Measurements from ENCODE around the gene WT1. TPM values are rescaled to one million over a fixed set of nuclear protein-coding genes. Genes with fewer than 3 reads are reported as not detected.

The WT1 gene
- polyA plus RNA-seq, 1 donor from 2014 or later: not detected

DNA sequence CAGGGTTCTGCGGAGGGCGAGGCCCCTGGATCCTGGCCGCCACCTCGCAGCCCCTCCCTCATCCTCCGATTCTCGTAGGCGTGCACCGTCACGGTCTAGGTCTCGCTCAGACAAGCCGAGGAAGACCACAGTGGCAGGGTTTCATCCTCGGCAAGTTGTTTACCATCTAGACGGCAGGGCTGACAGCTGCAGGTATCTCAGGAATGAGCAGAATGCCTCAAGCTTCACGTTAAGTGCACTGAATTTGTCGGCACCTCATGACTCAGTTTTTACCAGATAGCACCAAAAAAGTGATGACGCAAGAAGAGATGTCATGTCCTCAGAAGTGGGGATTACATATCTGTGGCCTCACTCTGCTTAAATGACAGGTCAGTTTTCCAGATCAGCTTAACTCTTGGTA, 35.1 kb downstream of the WT1 start:
- TF ChIP-seq, protein P1, sequence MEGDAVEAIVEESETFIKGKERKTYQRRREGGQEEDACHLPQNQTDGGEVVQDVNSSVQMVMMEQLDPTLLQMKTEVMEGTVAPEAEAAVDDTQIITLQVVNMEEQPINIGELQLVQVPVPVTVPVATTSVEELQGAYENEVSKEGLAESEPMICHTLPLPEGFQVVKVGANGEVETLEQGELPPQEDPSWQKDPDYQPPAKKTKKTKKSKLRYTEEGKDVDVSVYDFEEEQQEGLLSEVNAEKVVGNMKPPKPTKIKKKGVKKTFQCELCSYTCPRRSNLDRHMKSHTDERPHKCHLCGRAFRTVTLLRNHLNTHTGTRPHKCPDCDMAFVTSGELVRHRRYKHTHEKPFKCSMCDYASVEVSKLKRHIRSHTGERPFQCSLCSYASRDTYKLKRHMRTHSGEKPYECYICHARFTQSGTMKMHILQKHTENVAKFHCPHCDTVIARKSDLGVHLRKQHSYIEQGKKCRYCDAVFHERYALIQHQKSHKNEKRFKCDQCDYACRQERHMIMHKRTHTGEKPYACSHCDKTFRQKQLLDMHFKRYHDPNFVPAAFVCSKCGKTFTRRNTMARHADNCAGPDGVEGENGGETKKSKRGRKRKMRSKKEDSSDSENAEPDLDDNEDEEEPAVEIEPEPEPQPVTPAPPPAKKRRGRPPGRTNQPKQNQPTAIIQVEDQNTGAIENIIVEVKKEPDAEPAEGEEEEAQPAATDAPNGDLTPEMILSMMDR (IDR thresholded peaks at IDR 0.05; ENCODE audit: poor library complexity, severe bottlenecking): no peak
- TF ChIP-seq REST (IDR thresholded peaks at IDR 0.05; ENCODE audit: borderline replicate concordance) (no peak), MXI1 (conservative IDR thresholded peaks at IDR 0.05; ENCODE audit: poor library complexity, severe bottlenecking) (no peak), EP300 (conservative IDR thresholded peaks at IDR 0.05; ENCODE audit: poor library complexity, severe bottlenecking) (no peak), POLR2AphosphoS5 (IDR thresholded peaks at IDR 0.05) (no peak)
- Histone ChIP-seq H3K9me2 (ENCODE audit: insufficient read depth, low read length) (no peaks in the 10 kb centered on the region), H3K27ac (ENCODE audit: low read length) (no peak overlapping the region), H3K9me3 (ENCODE audit: low read length) (no peaks in the 10 kb centered on the region), H3K79me2 (replicated peaks; ENCODE audit: insufficient read depth, low read length) (no peaks in the 10 kb centered on the region), H4K20me1 (ENCODE audit: insufficient read depth) (no peaks in the 10 kb centered on the region), H3K4me2 (ENCODE audit: low read length) (no peak overlapping the region), H2AFZ (ENCODE audit: low read depth, low read length) (no peak overlapping the region), H3K9ac (ENCODE audit: low read length) (no peak overlapping the region), H3K36me3 (ENCODE audit: insufficient read depth, low read length) (no peaks in the 10 kb centered on the region), H3F3A (ENCODE audit: insufficient read depth, low read length, poor library complexity, severe bottlenecking) (no peaks in the 10 kb centered on the region), H3K4me3 (ENCODE audit: low read length) (no peak overlapping the region), H3K27me3 (ENCODE audit: insufficient read depth, low read depth, low read length) (no peaks in the 10 kb centered on the region)

- no peak overlapping the region for H2AFZ ChIP-seq (ENCODE audit: low read depth, low read length)
- no peaks in the 10 kb centered on the region for H3K36me3 ChIP-seq (ENCODE audit: insufficient read depth, low read length)
- no peak for TF ChIP-seq RAD21 (conservative IDR thresholded peaks at IDR 0.05)
- TF ChIP-seq EZH2 (IDR thresholded peaks at IDR 0.05; ENCODE audit: borderline replicate concordance, insufficient read depth, low read length, poor library complexity, severe bottlenecking): no peak
- no peak for TF ChIP-seq EP300 (conservative IDR thresholded peaks at IDR 0.05; ENCODE audit: poor library complexity, severe bottlenecking)
- TF ChIP-seq MXI1 (conservative IDR thresholded peaks at IDR 0.05; ENCODE audit: poor library complexity, severe bottlenecking): no peak
- TF ChIP-seq TAF1 (IDR thresholded peaks at IDR 0.05; ENCODE audit: low read depth): no peak
- TF ChIP-seq, protein P1 (IDR thresholded peaks at IDR 0.05; ENCODE audit: poor library complexity, severe bottlenecking): no peak
- no peak for TF ChIP-seq POLR2AphosphoS5 (IDR thresholded peaks at IDR 0.05)
- no peak for TF ChIP-seq REST (IDR thresholded peaks at IDR 0.05; ENCODE audit: borderline replicate concordance)
- no peak for TF ChIP-seq SMC3 (conservative IDR thresholded peaks at IDR 0.05; ENCODE audit: poor library complexity)
- no peaks in the 10 kb centered on the region for H3F3A ChIP-seq (ENCODE audit: insufficient read depth, low read length, poor library complexity, severe bottlenecking)
- no peaks in the 10 kb centered on the region for H3K27me3 ChIP-seq (ENCODE audit: insufficient read depth, low read depth, low read length)
- H3K9me3 ChIP-seq (ENCODE audit: low read length): no peaks in the 10 kb centered on the region
- H3K9ac ChIP-seq (ENCODE audit: low read length): no peak overlapping the region
- H3K79me2 ChIP-seq (replicated peaks; ENCODE audit: insufficient read depth, low read length): no peaks in the 10 kb centered on the region
- no peak overlapping the region for H3K4me2 ChIP-seq (ENCODE audit: low read length)
- H3K4me3 ChIP-seq (ENCODE audit: low read length): no peak overlapping the region
- H3K27ac ChIP-seq (ENCODE audit: low read length): no peak overlapping the region
- H3K9me2 ChIP-seq (ENCODE audit: insufficient read depth, low read length): no peaks in the 10 kb centered on the region
- H4K20me1 ChIP-seq (ENCODE audit: insufficient read depth): no peaks in the 10 kb centered on the region
Measured at GRCh38 chr11:32396991-32397390, 38.3 kb downstream of the WT1 start.

All from neural cell (in vitro differentiated cells).